SK-N-SH treated with all-trans-retinoic acid at 6 μM for 48 hours (cell line): ENCODE results near the gene TMEM183A.

Source experiments
- ARNTL ChIP-seq: fragments of 450-650 bp; formaldehyde crosslinking; IDR thresholded peaks from 2 replicates; pipeline ENCODE4 v1.5.0; 2020; ENCODE audit warnings: low read depth, mild to moderate bottlenecking, moderate library complexity, borderline replicate concordance
- CSRNP3 ChIP-seq: fragments of 250-450 bp; sonication (Bioruptor Pico); IDR thresholded peaks from 2 replicates; pipeline ENCODE4 v1.5.1; 2021; ENCODE audit warnings: mild to moderate bottlenecking, moderate library complexity
- ISL1 ChIP-seq: fragments of 250-450 bp; sonication (Bioruptor Pico); IDR thresholded peaks from 2 replicates; pipeline ENCODE4 v2.1.2; 2022; ENCODE audit warnings: mild to moderate bottlenecking, moderate library complexity
- PATZ1 ChIP-seq: fragments of 250-450 bp; sonication (Bioruptor Pico); IDR thresholded peaks from 2 replicates; pipeline ENCODE4 v1.8.0; 2020; ENCODE audit warnings: mild to moderate bottlenecking, moderate library complexity, borderline replicate concordance
- PPARA ChIP-seq: fragments of 250-450 bp; sonication (Bioruptor Pico); IDR thresholded peaks from 2 replicates; pipeline ENCODE4 v1.5.0; 2020; ENCODE audit warnings: mild to moderate bottlenecking, borderline replicate concordance
- TCF4 ChIP-seq: fragments of 250-450 bp; sonication (Bioruptor Pico); IDR thresholded peaks from 2 replicates; pipeline ENCODE4 v1.8.0; 2021; ENCODE audit warnings: mild to moderate bottlenecking, moderate library complexity, borderline replicate concordance
- ZFP3 ChIP-seq: fragments of 250-450 bp; sonication (Bioruptor Pico); IDR thresholded peaks from 2 replicates; pipeline ENCODE4 v1.5.0; 2020; ENCODE audit warnings: mild to moderate bottlenecking, moderate library complexity
- ZNF8 ChIP-seq: fragments of 450-650 bp; formaldehyde crosslinking; IDR thresholded peaks from 2 replicates; pipeline ENCODE4 v1.5.0; 2020; ENCODE audit warnings: mild to moderate bottlenecking, moderate library complexity

- TF ChIP-seq TCF4 (CRISPR knock-in tag): no peak
- no peak for TF ChIP-seq ISL1 (CRISPR knock-in tag)
- no peak for TF ChIP-seq CSRNP3 (CRISPR knock-in tag)
- TF ChIP-seq PPARA: no peak
- no peak for TF ChIP-seq ARNTL (CRISPR knock-in tag)
- no peak for TF ChIP-seq ZNF8 (CRISPR knock-in tag)
- no peak for TF ChIP-seq PATZ1 (CRISPR knock-in tag)
- TF ChIP-seq ZFP3 (CRISPR knock-in tag): no peak
Observed at GRCh38 chr1:202968895-202969295, 38.3 kb upstream of the TMEM183A start.
